AG09319 (cell line): ENCODE results near the gene P2RX6.

Experiments used
- DNase-seq: peaks from one replicate; pipeline ENCODE4 v3.0.0-alpha.2; 2010; ENCODE audit warnings: low read depth; ENCODE audit errors: extremely low read depth
- CTCF ChIP-seq: IDR thresholded peaks from 2 replicates; pipeline ENCODE4 v1.5.1; 2011; ENCODE audit warnings: low read depth, mild to moderate bottlenecking, inconsistent platforms, low read length, moderate library complexity

Gene P2RX6

GRCh38 chr22:21025763-21026755 is 11.1 kb downstream of the P2RX6 start:
- DNase-seq: no peak
- TF ChIP-seq CTCF: no peak

GRCh38 chr22:21026783-21027692 is 12.1 kb downstream of the P2RX6 start:
- no peak for DNase-seq
- TF ChIP-seq CTCF: no peak

- no peak for DNase-seq
- no peak for TF ChIP-seq CTCF
Measured at GRCh38 chr22:21028277-21029251, 13.6 kb downstream of the P2RX6 start.

GRCh38 chr22:21029486-21030025 is 14.6 kb downstream of the P2RX6 start:
- no peak for DNase-seq
- no peak for TF ChIP-seq CTCF

- DNase-seq: no peak
- no peak for TF ChIP-seq CTCF
Measured at GRCh38 chr22:21030032-21030431, 15.1 kb downstream of the P2RX6 start.

GRCh38 chr22:21030621-21031544 is 15.9 kb downstream of the P2RX6 start:
- no peak for TF ChIP-seq CTCF
- no peak for DNase-seq
